HUES48 (cell line): ENCODE measurements around the gene TSC22D4.

Experiments
- H3K27ac ChIP-seq: one replicate; pipeline ENCODE4 v1.7.0; 2013; ENCODE audit warnings: low read depth, low read length, inconsistent platforms
- H3K27me3 ChIP-seq: 2 replicates; pipeline ENCODE4 v1.6.1; 2013; ENCODE audit warnings: mild to moderate bottlenecking, low read length; ENCODE audit not compliant: control insufficient read depth, insufficient read depth
- H3K36me3 ChIP-seq: 2 replicates; pipeline ENCODE4 v1.6.1; 2013; ENCODE audit warnings: low read length; ENCODE audit not compliant: control insufficient read depth, insufficient read depth
- H3K4me1 ChIP-seq: 2 replicates; pipeline ENCODE4 v1.6.1; 2013; ENCODE audit warnings: mild to moderate bottlenecking, low read length; ENCODE audit not compliant: control insufficient read depth, insufficient read depth
- H3K4me3 ChIP-seq: 2 replicates; pipeline ENCODE4 v1.5.1; 2013; ENCODE audit warnings: mild to moderate bottlenecking, low read depth, low read length
- H3K9ac ChIP-seq: 2 replicates; pipeline ENCODE4 v1.6.1; 2013; ENCODE audit warnings: mild to moderate bottlenecking, low read depth, low read length, moderate library complexity
- H3K9me3 ChIP-seq: 2 replicates; pipeline ENCODE4 v1.6.1; 2013; ENCODE audit warnings: low read length; ENCODE audit not compliant: control insufficient read depth, insufficient read depth

The TSC22D4 gene

GRCh38 chr7:100469227-100470044, 9.6 kb downstream of the TSC22D4 start:
- Histone ChIP-seq H3K4me3 (no peak overlapping the region), H3K27me3 (no peaks in the 10 kb centered on the region), H3K9me3 (no peaks in the 10 kb centered on the region), H3K27ac (no peak overlapping the region), H3K9ac (no peak overlapping the region), H3K36me3 (peaks cover 9% of the 10 kb centered on the region; the same call in 1 of the 2 replicates), H3K4me1 (peaks cover 7% of the 10 kb centered on the region; the same call in 1 of the 2 replicates)

- no peak overlapping the region for H3K4me3 ChIP-seq
- peaks cover 3% of the 10 kb centered on the region; the same call in 1 of the 2 replicates for H3K36me3 ChIP-seq
- peaks cover 7% of the 10 kb centered on the region; the same call in 1 of the 2 replicates for H3K4me1 ChIP-seq
- no peaks in the 10 kb centered on the region for H3K9me3 ChIP-seq
- H3K9ac ChIP-seq: no peak overlapping the region
- H3K27ac ChIP-seq: no peak overlapping the region
- H3K27me3 ChIP-seq: no peaks in the 10 kb centered on the region
These were observed 11.2 kb downstream of the TSC22D4 start for GRCh38 chr7:100467638-100468373.

- no peak overlapping the region for H3K9ac ChIP-seq
- no peak overlapping the region for H3K4me3 ChIP-seq
- no peak overlapping the region for H3K27ac ChIP-seq
- H3K36me3 ChIP-seq: peaks cover 3% of the 10 kb centered on the region; the same call in 1 of the 2 replicates
- no peaks in the 10 kb centered on the region for H3K27me3 ChIP-seq
- peaks cover 6% of the 10 kb centered on the region; the same call in 1 of the 2 replicates for H3K4me1 ChIP-seq
- no peaks in the 10 kb centered on the region for H3K9me3 ChIP-seq
These were observed 12.1 kb downstream of the TSC22D4 start for GRCh38 chr7:100466653-100467605.

DNA sequence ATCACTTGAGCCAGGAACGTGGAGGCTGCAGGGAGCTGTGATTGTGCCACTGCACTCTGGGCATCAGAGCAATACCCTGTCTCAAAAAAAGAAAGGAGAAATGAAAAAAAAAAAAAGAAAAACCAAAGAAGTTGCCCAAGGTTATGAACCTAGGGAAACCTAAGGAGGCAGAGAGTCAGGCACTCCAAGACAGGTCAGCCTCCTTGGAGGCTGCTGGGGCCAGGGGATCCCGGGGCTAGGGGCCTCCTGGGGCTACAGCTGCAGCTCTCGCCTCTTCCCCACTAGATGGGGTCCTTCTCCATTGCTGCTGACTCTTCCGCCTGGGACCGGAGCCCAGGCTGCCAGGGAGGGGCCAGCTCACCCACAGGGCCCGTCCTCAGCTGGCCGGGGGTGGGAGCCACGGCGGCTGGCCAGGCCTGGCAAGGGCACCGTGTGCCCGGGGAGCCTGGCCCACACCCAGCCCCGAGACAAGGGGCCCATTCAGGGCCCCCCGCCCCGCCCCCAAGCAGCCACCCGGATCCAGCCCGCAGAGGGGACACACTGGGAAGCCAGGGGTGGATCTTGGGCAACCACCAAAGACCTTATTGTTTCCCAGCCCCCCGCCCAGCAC, 13.2 kb downstream of the TSC22D4 start:
- Histone ChIP-seq H3K9ac (no peak overlapping the region), H3K4me3 (no peak overlapping the region), H3K4me1 (peaks cover 4% of the 10 kb centered on the region; the same call in 1 of the 2 replicates), H3K36me3 (peaks cover 3% of the 10 kb centered on the region; the same call in 1 of the 2 replicates), H3K27ac (no peak overlapping the region), H3K27me3 (no peaks in the 10 kb centered on the region), H3K9me3 (no peaks in the 10 kb centered on the region)

- no peak overlapping the region for H3K27ac ChIP-seq
These were observed 13.7 kb downstream of the TSC22D4 start for GRCh38 chr7:100465299-100465698.

GRCh38 chr7:100464791-100465190, 14.2 kb downstream of the TSC22D4 start:
- Histone ChIP-seq H3K27ac (no peak overlapping the region), H3K4me1 (peaks cover 4% of the 10 kb centered on the region; the same call in 1 of the 2 replicates), H3K36me3 (no peaks in the 10 kb centered on the region), H3K27me3 (no peaks in the 10 kb centered on the region), H3K9me3 (no peaks in the 10 kb centered on the region), H3K9ac (no peak overlapping the region), H3K4me3 (no peak overlapping the region)

More at GRCh38 chr7:100465299-100465698, 13.7 kb downstream of the TSC22D4 start:
- Histone ChIP-seq H3K27me3 (no peaks in the 10 kb centered on the region), H3K4me1 (peaks cover 4% of the 10 kb centered on the region; the same call in 1 of the 2 replicates), H3K9me3 (no peaks in the 10 kb centered on the region), H3K9ac (no peak overlapping the region), H3K4me3 (no peak overlapping the region), H3K36me3 (no peaks in the 10 kb centered on the region)

- no peaks in the 10 kb centered on the region for H3K4me1 ChIP-seq
- H3K36me3 ChIP-seq: no peaks in the 10 kb centered on the region
- no peaks in the 10 kb centered on the region for H3K9me3 ChIP-seq
- no peaks in the 10 kb centered on the region for H3K27me3 ChIP-seq
- H3K27ac ChIP-seq: no peak within 1 kb of the TSS
- H3K4me3 ChIP-seq: no peak within 1 kb of the TSS
- H3K9ac ChIP-seq: no peak within 1 kb of the TSS
These were observed 14.8 kb downstream of the TSC22D4 start, which contains the start of gene SPACDR for GRCh38 chr7:100464210-100464660. Gene SPACDR, minus strand, starts transcription at chr7:100464260. Its CDS starts 235 bp downstream, at chr7:100464025.

DNA sequence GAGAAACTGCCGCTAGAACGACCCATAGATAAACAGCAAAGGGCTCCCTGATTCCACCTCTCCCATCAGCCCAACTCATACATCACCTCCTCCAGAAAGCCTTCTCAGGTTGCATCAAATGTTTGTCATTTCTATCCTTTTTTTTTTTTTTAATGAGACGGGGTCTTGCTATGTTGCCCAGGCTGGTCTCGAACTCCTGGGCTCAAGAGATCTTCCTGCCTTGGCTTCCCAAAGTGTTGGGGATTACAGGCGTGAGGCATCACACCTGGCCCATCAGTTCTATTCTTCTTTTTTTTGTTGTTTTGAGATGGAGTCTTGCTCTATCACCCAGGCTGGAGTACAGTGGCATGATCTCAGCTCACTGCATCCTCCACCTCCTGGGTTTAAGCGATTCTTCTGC, 22.0 kb downstream of the TSC22D4 start:
- Histone ChIP-seq H3K4me1 (peaks cover 7% of the 10 kb centered on the region; the same call in 1 of the 2 replicates), H3K9ac (no peak overlapping the region), H3K4me3 (no peak overlapping the region)

GRCh38 chr7:100456562-100456961, 22.5 kb downstream of the TSC22D4 start:
- no peaks in the 10 kb centered on the region for H3K36me3 ChIP-seq
- H3K9ac ChIP-seq: no peak overlapping the region
- no peaks in the 10 kb centered on the region for H3K9me3 ChIP-seq
- H3K4me1 ChIP-seq: peaks cover 7% of the 10 kb centered on the region; the same call in 1 of the 2 replicates
- H3K4me3 ChIP-seq: no peak overlapping the region
- no peaks in the 10 kb centered on the region for H3K27me3 ChIP-seq
- no peak overlapping the region for H3K27ac ChIP-seq

More for the DNA sequence above, 22.0 kb downstream of the TSC22D4 start:
- H3K9me3 ChIP-seq: no peaks in the 10 kb centered on the region
- no peaks in the 10 kb centered on the region for H3K27me3 ChIP-seq
- H3K36me3 ChIP-seq: no peaks in the 10 kb centered on the region
- no peak overlapping the region for H3K27ac ChIP-seq

GRCh38 chr7:100455206-100455605, 23.8 kb downstream of the TSC22D4 start:
- H3K4me3 ChIP-seq: no peak overlapping the region
- H3K4me1 ChIP-seq: peaks cover 7% of the 10 kb centered on the region
- H3K27me3 ChIP-seq: no peaks in the 10 kb centered on the region
- H3K9ac ChIP-seq: no peak overlapping the region
- no peaks in the 10 kb centered on the region for H3K36me3 ChIP-seq
- no peaks in the 10 kb centered on the region for H3K9me3 ChIP-seq
- no peak overlapping the region for H3K27ac ChIP-seq
